OCI-LY3 (cell line): ENCODE data around the gene WDFY4.

ENCODE experiments used
- H2AFZ ChIP-seq: fragments of 200-600, 300-600 bp; shearing (Covaris generic); 2 replicates; pipeline ENCODE4 v1.6.0; 2014; ENCODE audit warnings: antibody characterized with exemption, low read depth, low read length
- H3K27ac ChIP-seq: fragments of 200-600, 300-600 bp; sonication (generic); 2 replicates; pipeline ENCODE4 v1.5.1; 2014; ENCODE audit warnings: mild to moderate bottlenecking, low read length, moderate library complexity, mixed read lengths
- H3K27me3 ChIP-seq: fragments of 200-600, 300-600 bp; sonication (generic); 2 replicates; pipeline ENCODE4 v1.6.1; 2014; ENCODE audit warnings: low read depth, low read length, mixed read lengths
- H3K36me3 ChIP-seq: fragments of 200-600, 300-600 bp; sonication (generic); replicated peaks from 2 replicates; pipeline ENCODE3; 2014; ENCODE audit warnings: low read depth, low read length, mixed read lengths
- H3K4me1 ChIP-seq: fragments of 300-600, 200-600 bp; sonication (generic); 2 replicates; pipeline ENCODE4 v1.6.1; 2014; ENCODE audit warnings: low read length, mixed read lengths
- H3K4me2 ChIP-seq: fragments of 200-600, 300-600 bp; sonication (generic); 2 replicates; pipeline ENCODE4 v1.6.1; 2014; ENCODE audit warnings: low read length, mixed read lengths
- H3K4me3 ChIP-seq: fragments of 300-600, 200-600 bp; sonication (generic); 2 replicates; pipeline ENCODE4 v1.5.1; 2014; ENCODE audit warnings: antibody characterized with exemption, mild to moderate bottlenecking, low read length, moderate library complexity
- H3K79me2 ChIP-seq: fragments of 300-600, 200-600 bp; shearing (Covaris generic); 2 replicates; pipeline ENCODE4 v1.6.1; 2014; ENCODE audit warnings: mild to moderate bottlenecking, low read length, mixed read lengths
- H3K9ac ChIP-seq: fragments of 300-600, 200-600 bp; shearing (Covaris generic); 2 replicates; pipeline ENCODE4 v1.6.0; 2014; ENCODE audit warnings: mild to moderate bottlenecking, low read length, moderate library complexity
- H3K9me3 ChIP-seq: fragments of 200-600, 300-600 bp; shearing (Covaris generic); 2 replicates; pipeline ENCODE4 v1.6.1; 2014; ENCODE audit warnings: low read length, mixed read lengths; ENCODE audit not compliant: insufficient read depth
- H4K20me1 ChIP-seq: fragments of 200-600, 300-600 bp; sonication (generic); 2 replicates; pipeline ENCODE4 v1.6.1; 2016; ENCODE audit warnings: low read length, mixed read lengths; ENCODE audit not compliant: insufficient read depth
- EZH2phosphoT487 ChIP-seq: fragments of 200-600 bp; shearing (Covaris generic); IDR thresholded peaks from 2 replicates; pipeline ENCODE4 v1.6.1; 2018; ENCODE audit warnings: antibody characterized with exemption, mixed run types, low read depth
- TF ChIP-seq, protein P1 (sequence below): fragments of 200-600, 300-600 bp; sonication (generic); IDR thresholded peaks from 2 replicates; pipeline ENCODE4 v1.5.1; 2014; ENCODE audit warnings: antibody characterized with exemption, low read length, low read depth

WDFY4 gene

DNA sequence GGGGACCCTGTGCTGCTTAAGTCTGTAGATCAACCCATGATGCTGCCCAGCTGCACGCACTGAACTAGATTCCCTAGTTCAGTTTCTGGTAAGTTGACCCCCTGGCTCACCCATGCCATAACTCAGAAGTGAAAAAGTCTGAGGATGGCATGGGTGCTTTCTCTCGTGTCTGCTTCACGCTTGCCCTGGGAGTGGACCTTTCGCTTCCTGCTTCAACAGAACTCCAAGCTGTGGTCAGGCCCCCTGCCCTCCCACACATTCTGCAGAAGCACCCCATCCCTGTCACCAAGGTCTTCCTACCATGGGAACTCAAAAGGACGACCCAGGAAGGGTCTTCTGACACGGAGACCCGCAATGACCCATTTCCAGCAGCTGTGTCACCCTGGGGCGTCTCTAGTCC, 215.1 kb downstream of the WDFY4 start:
- no peak for TF ChIP-seq EZH2phosphoT487
- TF ChIP-seq, protein P1, sequence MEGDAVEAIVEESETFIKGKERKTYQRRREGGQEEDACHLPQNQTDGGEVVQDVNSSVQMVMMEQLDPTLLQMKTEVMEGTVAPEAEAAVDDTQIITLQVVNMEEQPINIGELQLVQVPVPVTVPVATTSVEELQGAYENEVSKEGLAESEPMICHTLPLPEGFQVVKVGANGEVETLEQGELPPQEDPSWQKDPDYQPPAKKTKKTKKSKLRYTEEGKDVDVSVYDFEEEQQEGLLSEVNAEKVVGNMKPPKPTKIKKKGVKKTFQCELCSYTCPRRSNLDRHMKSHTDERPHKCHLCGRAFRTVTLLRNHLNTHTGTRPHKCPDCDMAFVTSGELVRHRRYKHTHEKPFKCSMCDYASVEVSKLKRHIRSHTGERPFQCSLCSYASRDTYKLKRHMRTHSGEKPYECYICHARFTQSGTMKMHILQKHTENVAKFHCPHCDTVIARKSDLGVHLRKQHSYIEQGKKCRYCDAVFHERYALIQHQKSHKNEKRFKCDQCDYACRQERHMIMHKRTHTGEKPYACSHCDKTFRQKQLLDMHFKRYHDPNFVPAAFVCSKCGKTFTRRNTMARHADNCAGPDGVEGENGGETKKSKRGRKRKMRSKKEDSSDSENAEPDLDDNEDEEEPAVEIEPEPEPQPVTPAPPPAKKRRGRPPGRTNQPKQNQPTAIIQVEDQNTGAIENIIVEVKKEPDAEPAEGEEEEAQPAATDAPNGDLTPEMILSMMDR = no peak
- Histone ChIP-seq H3K36me3 (peaks cover 43% of the 10 kb centered on the region), H3K4me1 (peaks cover 7% of the 10 kb centered on the region), H3K9me3 (no peaks in the 10 kb centered on the region), H3K4me2 (no peak overlapping the region), H3K9ac (no peak overlapping the region), H3K79me2 (no peaks in the 10 kb centered on the region), H3K27me3 (no peaks in the 10 kb centered on the region), H3K4me3 (no peak overlapping the region), H3K27ac (no peak overlapping the region), H2AFZ (no peak overlapping the region), H4K20me1 (0 out of 2 replicates have a peak, but pooled peaks cover 3% of the 10 kb centered on the region)

DNA sequence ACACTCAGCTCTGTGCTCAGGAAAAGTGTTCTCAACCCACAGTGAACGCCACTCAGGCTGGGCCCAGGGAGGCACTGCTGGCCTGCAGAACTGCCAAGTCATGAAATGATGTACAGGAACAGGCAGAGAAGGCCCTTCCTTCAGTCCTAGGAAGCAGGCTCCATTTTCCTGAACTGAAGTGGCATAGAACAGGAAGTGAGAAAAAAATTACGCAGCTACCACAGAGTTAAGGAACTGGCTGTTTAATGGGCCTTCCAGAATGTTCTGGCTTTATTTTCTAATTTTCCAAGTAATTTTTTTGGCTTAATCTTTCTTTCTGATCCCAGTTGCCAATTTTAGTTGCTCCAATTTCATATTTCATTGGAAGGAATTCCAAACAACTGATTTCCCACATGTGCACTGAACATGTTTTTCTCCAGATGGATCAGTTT, 215.7 kb downstream of the WDFY4 start:
- peaks cover 40% of the 10 kb centered on the region for H3K36me3 ChIP-seq
- no peaks in the 10 kb centered on the region for H3K27me3 ChIP-seq
- H3K79me2 ChIP-seq = no peaks in the 10 kb centered on the region
- H3K9me3 ChIP-seq = no peaks in the 10 kb centered on the region
- no peak overlapping the region for H3K9ac ChIP-seq
- peak overlapping the region; percentile 4; the same call in 1 of the 2 replicates for H3K27ac ChIP-seq
- TF ChIP-seq, protein P1 = no peak
- TF ChIP-seq EZH2phosphoT487 = no peak
- 0 out of 2 replicates have a peak, but pooled peaks cover 3% of the 10 kb centered on the region for H4K20me1 ChIP-seq
- peaks cover 7% of the 10 kb centered on the region for H3K4me1 ChIP-seq
- H3K4me3 ChIP-seq = no peak overlapping the region
- no peak overlapping the region for H2AFZ ChIP-seq
- H3K4me2 ChIP-seq = no peak overlapping the region

DNA sequence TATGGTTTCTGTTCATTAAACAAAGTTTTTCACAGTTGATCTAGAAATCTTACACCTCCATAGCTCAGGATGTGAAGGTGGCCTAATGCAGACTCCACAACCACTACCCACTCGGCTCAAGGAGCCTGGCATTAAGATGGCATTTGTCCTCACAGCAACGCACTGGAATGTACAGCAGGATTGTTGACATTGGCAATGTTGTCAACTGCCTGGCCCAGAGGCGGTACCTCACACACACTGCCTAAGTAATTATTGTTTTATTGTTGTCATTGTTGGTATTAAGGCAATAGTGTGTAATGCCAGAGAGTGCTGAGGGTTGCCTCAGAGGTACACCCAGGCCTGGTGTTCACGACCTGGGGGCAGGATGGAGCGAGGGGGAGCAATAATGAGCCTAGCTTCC, 216.6 kb downstream of the WDFY4 start:
- TF ChIP-seq, protein P1 = no peak
- no peak for TF ChIP-seq EZH2phosphoT487
- Histone ChIP-seq H3K4me1 (peaks cover 7% of the 10 kb centered on the region), H3K36me3 (peaks cover 46% of the 10 kb centered on the region)

DNA sequence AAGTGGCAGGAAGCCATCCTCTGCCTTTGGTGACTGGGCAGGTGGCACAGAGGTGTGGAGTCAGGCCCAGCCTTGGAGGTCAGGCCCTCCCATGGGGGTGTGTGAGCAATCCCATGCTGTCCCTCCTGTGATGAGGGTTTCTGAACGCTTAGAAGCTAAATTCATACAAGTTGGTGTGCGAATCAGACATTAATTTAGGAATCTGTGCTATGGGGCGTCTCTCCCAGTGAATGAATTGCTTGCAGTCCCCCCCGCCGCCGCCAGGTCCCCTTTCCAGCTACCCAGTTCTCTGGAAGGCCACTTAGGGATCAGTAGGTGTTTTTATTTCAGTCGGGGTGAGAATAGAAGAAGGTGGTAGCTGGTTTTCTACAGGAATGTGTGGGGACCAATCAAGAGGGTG, 217.4 kb downstream of the WDFY4 start:
- no peak overlapping the region for H3K27ac ChIP-seq
- H3K9me3 ChIP-seq = no peaks in the 10 kb centered on the region
- TF ChIP-seq, protein P1 = no peak
- TF ChIP-seq EZH2phosphoT487 = no peak
- H3K27me3 ChIP-seq = no peaks in the 10 kb centered on the region
- H4K20me1 ChIP-seq = 0 out of 2 replicates have a peak, but pooled peaks cover 3% of the 10 kb centered on the region
- no peak overlapping the region for H2AFZ ChIP-seq
- peaks cover 43% of the 10 kb centered on the region for H3K36me3 ChIP-seq
- no peak overlapping the region for H3K4me3 ChIP-seq
- H3K79me2 ChIP-seq = no peaks in the 10 kb centered on the region
- H3K4me1 ChIP-seq = peaks cover 7% of the 10 kb centered on the region
- H3K9ac ChIP-seq = no peak overlapping the region
- H3K4me2 ChIP-seq = no peak overlapping the region

More for the DNA sequence above, 216.6 kb downstream of the WDFY4 start:
- Histone ChIP-seq H3K27me3 (no peaks in the 10 kb centered on the region), H2AFZ (no peak overlapping the region), H3K9ac (no peak overlapping the region), H3K27ac (no peak overlapping the region), H3K9me3 (no peaks in the 10 kb centered on the region), H3K79me2 (no peaks in the 10 kb centered on the region), H4K20me1 (0 out of 2 replicates have a peak, but pooled peaks cover 3% of the 10 kb centered on the region), H3K4me2 (no peak overlapping the region), H3K4me3 (no peak overlapping the region)
